ENCODE measurements around the gene SNX2. TPM values are rescaled to one million over a fixed set of nuclear protein-coding genes. Genes with fewer than 3 reads are reported as not detected.

Gene SNX2
- total RNA-seq, 1 donor from 2014 or later: 57.0 TPM

DNA sequence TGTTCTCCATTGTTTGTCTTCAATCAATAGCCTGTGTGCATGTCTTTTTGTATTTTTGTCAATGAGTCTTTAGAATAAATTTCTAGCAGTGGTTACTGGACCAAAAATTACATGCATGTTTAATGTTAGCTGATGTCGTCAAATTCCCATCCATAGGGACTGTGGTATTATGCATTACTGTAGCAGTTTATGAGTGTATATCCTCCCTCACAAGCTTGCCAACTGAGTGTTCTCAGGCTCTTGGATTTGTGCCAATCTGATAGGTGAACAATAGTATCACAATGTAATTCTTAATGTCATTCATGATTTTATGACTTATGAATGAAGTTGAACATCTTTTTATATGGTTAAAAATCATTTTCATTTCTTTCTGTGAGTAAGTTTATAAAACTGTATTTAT, 83.6 kb downstream of the SNX2 start:
- DNase-seq (ENCODE audit: low spot score, unreplicated experiment): no peak
- TF ChIP-seq, protein P1, sequence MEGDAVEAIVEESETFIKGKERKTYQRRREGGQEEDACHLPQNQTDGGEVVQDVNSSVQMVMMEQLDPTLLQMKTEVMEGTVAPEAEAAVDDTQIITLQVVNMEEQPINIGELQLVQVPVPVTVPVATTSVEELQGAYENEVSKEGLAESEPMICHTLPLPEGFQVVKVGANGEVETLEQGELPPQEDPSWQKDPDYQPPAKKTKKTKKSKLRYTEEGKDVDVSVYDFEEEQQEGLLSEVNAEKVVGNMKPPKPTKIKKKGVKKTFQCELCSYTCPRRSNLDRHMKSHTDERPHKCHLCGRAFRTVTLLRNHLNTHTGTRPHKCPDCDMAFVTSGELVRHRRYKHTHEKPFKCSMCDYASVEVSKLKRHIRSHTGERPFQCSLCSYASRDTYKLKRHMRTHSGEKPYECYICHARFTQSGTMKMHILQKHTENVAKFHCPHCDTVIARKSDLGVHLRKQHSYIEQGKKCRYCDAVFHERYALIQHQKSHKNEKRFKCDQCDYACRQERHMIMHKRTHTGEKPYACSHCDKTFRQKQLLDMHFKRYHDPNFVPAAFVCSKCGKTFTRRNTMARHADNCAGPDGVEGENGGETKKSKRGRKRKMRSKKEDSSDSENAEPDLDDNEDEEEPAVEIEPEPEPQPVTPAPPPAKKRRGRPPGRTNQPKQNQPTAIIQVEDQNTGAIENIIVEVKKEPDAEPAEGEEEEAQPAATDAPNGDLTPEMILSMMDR (IDR thresholded peaks at IDR 0.05; ENCODE audit: unreplicated experiment): no peak
- no peak overlapping the region for H3K4me3 Mint-ChIP-seq (ENCODE audit: low read depth)
- H3K27me3 Mint-ChIP-seq: no peaks in the 10 kb centered on the region
- H3K36me3 Mint-ChIP-seq (ENCODE audit: insufficient read depth): peaks cover 10% of the 10 kb centered on the region
- no peak overlapping the region for H3K27ac Mint-ChIP-seq
- peaks cover 7% of the 10 kb centered on the region for H3K4me1 Mint-ChIP-seq (ENCODE audit: low read depth)
- H3K9me3 Mint-ChIP-seq (ENCODE audit: low read depth): peaks cover 4% of the 10 kb centered on the region

DNA sequence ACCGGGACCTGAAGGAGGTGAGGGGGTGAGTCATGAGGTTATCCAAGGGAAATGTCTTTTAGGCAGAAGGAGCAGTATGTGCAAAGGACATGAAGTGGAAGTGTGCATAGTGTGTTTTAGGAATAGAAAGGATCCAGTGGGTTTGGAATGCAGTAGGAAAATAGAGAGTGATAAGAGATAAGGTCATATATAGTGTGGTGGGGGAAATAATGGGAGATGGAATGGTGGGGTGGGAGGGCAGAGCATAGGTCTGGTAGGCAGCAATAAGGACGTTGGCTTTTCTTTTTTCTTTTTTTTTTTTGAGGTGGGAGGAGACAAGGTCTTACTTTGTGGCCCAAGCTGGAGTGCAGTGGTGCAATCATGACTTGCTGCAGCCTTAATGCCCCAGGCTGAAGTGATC, 88.4 kb downstream of the SNX2 start:
- DNase-seq (ENCODE audit: low spot score, unreplicated experiment): no peak
- Mint-ChIP-seq H3K4me1 (ENCODE audit: low read depth) (peaks cover 7% of the 10 kb centered on the region), H3K27me3 (no peaks in the 10 kb centered on the region), H3K9me3 (ENCODE audit: low read depth) (peaks cover 11% of the 10 kb centered on the region), H3K36me3 (ENCODE audit: insufficient read depth) (peaks cover 6% of the 10 kb centered on the region), H3K27ac (peak overlapping the region; percentile 6), H3K4me3 (ENCODE audit: low read depth) (no peak overlapping the region)
- TF ChIP-seq, protein P1 (IDR thresholded peaks at IDR 0.05; ENCODE audit: unreplicated experiment): no peak

DNA sequence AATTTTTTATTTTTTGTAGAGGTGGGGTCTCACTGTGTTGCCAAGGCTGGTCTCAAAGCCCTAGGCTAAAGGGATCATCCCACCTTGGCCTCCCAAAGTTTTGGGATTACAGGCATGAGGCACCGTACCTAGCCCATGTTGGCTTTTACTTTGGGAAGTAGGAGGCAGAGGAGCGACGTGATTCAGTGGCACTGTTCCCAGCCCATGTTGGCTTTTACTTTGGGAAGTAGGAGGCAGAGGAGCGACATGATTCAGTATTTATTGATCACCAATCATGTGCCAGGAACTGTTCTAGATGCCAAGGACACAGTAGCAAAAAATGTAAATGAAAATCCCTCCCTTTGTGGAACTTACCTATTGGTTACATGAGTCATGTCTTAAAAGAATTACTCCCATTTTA, 88.8 kb downstream of the SNX2 start:
- TF ChIP-seq, protein P1 (IDR thresholded peaks at IDR 0.05; ENCODE audit: unreplicated experiment): no peak
- Mint-ChIP-seq H3K9me3 (ENCODE audit: low read depth) (peaks cover 11% of the 10 kb centered on the region), H3K4me1 (ENCODE audit: low read depth) (peaks cover 7% of the 10 kb centered on the region), H3K36me3 (ENCODE audit: insufficient read depth) (peaks cover 7% of the 10 kb centered on the region), H3K4me3 (ENCODE audit: low read depth) (no peak overlapping the region), H3K27me3 (no peaks in the 10 kb centered on the region), H3K27ac (peak overlapping the region; percentile 6)
- DNase-seq (ENCODE audit: low spot score, unreplicated experiment): no peak

DNA sequence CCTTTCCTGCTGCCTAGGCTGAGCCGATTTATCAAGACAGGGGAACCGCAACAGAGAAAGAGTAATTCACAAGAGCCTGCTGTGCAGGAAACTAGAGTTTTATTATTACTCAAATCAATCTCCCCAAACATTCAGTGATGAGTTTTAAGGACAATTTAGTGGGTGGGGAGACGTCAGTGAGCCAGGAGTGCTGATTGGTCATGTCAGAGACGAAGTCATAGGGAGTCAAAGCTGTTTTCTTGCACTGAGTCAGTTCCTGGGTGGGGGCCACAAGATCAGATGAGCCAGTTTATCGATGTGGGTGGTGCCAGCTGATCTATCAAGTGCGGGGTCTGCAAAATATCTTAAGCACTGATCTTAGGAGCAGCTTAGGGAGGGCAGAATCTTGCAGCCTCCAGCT, 89.5 kb downstream of the SNX2 start:
- H3K27ac Mint-ChIP-seq: no peak overlapping the region
- TF ChIP-seq, protein P1 (IDR thresholded peaks at IDR 0.05; ENCODE audit: unreplicated experiment): no peak

DNA sequence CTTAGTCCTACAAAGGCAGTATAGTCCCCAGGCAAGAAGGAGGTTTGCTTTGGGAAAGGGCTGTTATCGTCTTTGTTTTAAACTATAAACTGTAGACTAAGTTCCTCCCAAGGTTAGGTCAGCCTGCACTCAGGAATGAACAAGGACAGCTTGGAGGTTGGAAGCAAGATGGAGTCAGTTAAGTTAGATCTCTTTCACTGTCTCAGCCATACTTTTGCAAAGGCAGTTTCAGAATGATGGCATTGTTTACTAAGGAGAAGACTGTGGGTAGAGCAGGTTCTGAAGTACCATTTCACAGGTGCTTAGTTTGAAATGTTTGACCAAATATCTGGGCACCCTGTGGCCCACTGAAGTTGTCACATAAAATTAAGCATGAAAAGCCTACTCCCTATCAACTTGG, 90.0 kb downstream of the SNX2 start:
- Mint-ChIP-seq H3K27ac (no peak overlapping the region), H3K9me3 (ENCODE audit: low read depth) (peaks cover 11% of the 10 kb centered on the region), H3K27me3 (no peaks in the 10 kb centered on the region), H3K4me1 (ENCODE audit: low read depth) (peaks cover 6% of the 10 kb centered on the region), H3K36me3 (ENCODE audit: insufficient read depth) (peaks cover 7% of the 10 kb centered on the region), H3K4me3 (ENCODE audit: low read depth) (no peak overlapping the region)
- TF ChIP-seq, protein P1 (IDR thresholded peaks at IDR 0.05; ENCODE audit: unreplicated experiment): no peak
- DNase-seq (ENCODE audit: low spot score, unreplicated experiment): no peak

More for the DNA sequence above, 89.5 kb downstream of the SNX2 start:
- H3K4me1 Mint-ChIP-seq (ENCODE audit: low read depth): peaks cover 7% of the 10 kb centered on the region
- no peaks in the 10 kb centered on the region for H3K27me3 Mint-ChIP-seq
- H3K36me3 Mint-ChIP-seq (ENCODE audit: insufficient read depth): peaks cover 7% of the 10 kb centered on the region
- no peak overlapping the region for H3K4me3 Mint-ChIP-seq (ENCODE audit: low read depth)
- H3K9me3 Mint-ChIP-seq (ENCODE audit: low read depth): peaks cover 11% of the 10 kb centered on the region
- no peak for DNase-seq (ENCODE audit: low spot score, unreplicated experiment)
